Measurements from ENCODE around the gene PGA3.
"Not testable (repeated sequence)": the region's sequence is repeated elsewhere in the genome, so short reads cannot be mapped to it uniquely, and the experiment has no call there.

Gene PGA3

DNA sequence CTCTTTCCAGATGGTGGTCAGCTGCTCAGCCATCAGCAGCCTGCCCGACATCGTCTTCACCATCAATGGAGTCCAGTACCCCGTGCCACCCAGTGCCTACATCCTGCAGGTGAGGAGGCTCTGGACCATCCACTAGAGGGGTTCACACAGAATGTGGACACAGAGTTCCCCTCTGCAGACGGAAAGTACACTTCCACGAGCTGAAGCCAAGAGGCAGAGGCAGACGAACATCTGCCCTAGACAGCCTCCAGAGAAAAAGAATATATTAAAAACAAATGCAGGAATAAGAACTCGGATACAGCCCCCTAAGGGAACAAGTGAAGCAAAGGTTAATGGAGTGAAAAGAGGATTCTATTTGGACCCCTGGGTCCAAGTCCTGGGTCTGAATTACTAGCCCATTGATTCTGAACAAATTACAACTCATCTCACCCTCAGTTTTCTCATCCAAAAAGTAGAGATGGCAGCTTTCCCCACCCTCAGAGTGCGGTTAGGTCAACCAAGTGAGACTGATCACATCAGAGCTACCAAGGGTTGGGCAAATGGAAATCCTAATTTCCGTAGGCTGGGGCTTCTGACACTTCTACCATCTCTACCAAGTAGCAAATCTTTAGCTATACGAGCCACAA, 8.1 kb downstream of the PGA3 start:
- not testable (repeated sequence) for FAIRE-seq

DNA sequence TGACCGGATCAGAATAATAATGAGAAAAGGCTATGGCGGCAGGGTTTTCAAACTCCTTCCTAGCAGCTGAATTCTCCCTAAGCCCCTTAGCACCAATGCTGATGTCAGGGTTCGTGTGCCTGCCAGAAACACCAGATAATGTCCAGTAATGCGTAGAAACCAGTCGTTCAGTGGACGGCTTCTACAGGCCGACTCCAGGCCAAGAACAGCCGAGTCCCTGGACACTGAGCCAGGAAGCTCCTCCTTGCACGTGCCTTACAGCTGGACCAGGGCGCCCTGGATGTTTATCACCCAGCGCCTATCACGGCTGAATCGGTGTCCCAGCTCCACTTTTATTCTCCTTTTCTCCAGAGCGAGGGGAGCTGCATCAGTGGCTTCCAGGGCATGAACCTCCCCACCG, 8.9 kb downstream of the PGA3 start:
- not testable (repeated sequence) for FAIRE-seq

DNA sequence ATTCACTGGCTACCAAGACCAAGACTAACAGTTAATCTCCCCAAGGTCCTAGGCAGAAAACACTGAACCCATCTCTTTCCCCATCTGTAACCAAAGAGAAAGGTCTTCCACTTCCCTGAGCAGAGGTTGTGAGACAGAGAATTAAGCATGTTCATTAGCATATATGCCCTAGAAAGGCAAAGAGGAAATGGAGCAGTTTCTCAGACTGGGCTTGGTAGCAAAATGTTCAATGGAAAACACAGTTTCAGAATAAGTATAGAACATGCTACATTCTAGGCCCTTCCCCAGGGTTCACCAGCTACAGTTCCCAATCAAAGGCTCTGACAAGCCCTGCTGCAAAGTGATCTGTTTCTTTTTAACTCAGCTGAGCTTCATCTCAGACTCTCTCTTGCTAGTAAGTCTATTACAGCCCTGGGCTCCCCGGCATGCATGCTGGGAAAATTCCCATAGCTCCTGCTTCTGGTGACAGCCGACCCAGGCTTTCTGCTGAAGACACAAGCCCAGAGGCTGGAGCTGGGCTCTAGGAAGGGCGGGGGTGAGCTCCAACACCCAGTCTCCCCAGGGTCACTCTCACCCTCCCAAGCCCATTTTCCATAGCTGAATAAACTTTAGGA, 10.5 kb downstream of the PGA3 start:
- not testable (repeated sequence) for FAIRE-seq

DNA sequence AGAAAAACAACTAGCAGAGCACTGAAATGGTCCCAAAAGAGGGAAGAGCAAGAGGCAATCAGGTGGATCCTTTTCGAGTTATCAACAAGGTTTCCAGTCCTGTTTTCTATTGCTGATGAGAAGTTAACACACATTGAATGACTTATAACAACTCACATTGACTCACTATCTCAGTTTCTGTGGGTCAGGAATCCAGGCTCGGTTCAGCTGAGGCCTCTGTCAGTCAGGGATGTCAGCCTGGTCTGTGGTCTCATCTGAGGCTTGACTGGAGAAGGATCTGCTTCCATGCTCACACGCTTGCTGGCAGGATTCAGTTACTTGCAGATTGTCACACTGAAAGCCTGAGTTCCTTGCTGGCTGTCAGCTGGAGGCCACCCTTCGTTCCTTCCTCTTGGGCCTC, 15.0 kb downstream of the PGA3 start:
- not testable (repeated sequence) for FAIRE-seq

DNA sequence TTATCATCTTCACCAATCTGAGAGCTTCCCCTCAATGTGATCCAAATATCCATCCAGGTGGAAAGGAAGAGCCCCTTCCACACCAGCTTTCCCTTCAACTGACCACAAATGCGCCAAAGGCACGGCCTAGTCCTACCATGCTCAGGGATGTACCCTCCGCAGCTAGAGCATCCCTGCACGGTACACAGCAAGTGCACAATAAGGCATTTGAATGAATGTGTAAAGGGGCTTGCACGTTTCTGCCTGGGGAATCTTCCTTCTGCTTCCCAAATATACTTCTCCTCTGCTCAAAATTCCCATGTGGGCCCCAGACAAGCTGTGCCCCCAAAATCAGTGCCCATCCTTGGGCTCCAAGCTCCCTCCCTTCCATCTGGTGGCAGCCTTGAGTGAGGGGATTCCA, 15.7 kb downstream of the PGA3 start:
- FAIRE-seq = not testable (repeated sequence)

DNA sequence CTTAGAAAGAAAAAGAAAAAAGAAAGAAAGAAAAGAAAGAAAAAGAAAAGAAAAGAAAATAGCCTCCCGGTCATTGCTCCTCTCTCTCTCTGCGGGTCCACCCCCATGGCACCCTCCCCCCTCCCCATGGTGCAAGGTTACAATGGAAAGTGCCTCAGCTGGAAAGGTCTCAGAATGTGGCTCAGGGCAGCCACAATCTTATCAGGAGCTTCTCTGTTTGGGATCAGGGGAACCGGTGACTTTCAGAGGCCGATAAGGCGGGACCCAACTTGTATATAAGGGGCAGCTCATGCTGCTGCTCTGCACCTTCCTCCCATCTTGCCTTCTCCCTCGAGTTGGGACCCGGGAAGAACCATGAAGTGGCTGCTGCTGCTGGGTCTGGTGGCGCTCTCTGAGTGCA, 18.7 kb downstream of the PGA3 start, which contains the start of gene PGA4:
Gene PGA4 (plus strand): TSS at position 301 of the 400 bp plus-strand sequence. CDS start 54 bp downstream, at position 355.
- FAIRE-seq = not testable (repeated sequence)

DNA sequence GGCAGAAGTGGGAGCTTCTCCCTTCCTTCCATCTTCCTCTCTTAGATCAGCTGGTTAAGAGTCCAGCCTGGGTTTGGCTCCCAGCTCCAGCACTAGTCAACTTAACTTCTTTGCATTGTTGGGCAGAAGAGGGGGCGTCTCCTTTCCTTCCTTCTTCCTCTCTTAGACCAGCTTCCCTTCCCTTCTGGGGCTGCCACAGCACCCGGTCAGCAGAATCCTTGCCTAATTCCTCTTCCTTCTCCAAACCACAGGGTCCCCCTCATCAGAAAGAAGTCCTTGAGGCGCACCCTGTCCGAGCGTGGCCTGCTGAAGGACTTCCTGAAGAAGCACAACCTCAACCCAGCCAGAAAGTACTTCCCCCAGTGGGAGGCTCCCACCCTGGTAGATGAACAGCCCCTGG, 19.4 kb downstream of the PGA3 start:
- FAIRE-seq = not testable (repeated sequence)

DNA sequence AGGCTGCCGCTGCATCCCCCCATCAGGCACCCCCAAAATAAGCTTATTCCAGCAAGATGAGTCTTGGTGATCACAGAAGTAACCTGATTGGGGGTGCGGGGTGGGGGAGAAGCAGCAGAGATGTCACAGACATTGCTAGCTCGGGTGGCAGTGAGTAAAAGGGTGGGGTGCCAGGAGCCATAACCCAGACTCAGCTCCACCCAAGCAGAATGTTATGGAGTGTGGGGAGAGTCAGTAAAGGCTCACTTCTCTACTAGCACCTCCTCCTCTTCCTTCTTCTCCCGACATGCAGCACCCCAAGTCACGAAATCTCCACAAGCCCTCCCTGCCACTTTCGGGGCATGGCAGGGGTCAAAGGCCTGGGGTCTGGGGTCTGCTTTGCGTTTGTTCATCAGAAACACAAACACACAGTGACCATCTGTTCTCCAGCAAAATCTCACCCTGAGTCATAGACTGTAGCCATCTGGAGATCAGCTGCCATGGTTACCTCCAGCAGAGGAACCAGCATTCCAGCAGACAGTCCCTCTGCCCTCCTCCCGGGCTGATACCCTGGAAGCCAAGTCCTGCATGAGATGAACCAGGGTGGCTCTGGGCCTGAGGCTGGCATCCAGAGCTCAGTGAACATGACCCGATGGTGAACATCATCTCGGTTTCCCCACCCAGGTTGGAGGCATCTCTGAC, 23.3 kb downstream of the PGA3 start:
- not testable (repeated sequence) for FAIRE-seq

DNA sequence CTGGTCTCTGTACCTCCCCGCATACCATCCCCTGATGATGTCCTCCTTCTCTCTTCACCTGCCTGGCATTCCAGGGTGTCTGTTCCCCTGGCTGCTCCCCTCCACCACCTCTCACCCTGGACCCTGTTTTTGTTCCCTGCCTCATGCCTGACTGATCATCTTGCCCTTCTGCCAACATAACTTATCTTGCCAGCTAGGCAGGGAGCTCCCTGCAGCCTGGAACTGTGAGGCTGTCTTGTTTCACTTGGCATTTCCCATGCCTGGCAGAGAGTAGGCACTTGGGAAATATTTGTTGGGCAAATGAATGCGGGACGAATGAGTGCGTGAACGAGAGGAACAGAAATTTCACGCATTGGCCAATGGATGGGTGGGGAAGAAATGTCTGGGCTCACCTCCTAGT, 26.1 kb downstream of the PGA3 start:
- FAIRE-seq = not testable (repeated sequence)

DNA sequence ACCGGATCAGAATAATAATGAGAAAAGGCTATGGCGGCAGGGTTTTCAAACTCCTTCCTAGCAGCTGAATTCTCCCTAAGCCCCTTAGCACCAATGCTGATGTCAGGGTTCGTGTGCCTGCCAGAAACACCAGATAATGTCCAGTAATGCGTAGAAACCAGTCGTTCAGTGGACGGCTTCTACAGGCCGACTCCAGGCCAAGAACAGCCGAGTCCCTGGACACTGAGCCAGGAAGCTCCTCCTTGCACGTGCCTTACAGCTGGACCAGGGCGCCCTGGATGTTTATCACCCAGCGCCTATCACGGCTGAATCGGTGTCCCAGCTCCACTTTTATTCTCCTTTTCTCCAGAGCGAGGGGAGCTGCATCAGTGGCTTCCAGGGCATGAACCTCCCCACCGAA, 27.7 kb downstream of the PGA3 start:
- not testable (repeated sequence) for FAIRE-seq

DNA sequence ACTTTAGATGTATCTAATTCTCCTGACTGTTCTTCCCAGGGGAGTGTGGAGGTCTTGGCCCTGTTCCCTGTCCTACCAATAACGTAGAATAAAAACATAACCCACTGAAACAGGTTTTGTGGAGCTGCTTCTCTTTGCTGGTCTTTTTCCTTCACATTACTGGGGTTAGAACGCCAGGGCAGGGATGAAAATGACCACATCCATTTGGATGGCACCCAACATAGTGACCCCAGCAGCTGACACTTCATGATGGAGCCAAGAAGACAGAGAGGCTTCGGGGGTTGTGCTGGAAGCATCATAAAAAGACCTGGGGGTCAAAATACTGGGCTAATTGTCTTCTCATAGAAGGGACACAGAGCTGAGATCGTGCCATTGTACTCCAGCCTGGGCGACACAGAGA, 28.3 kb downstream of the PGA3 start:
- FAIRE-seq = not testable (repeated sequence)

DNA sequence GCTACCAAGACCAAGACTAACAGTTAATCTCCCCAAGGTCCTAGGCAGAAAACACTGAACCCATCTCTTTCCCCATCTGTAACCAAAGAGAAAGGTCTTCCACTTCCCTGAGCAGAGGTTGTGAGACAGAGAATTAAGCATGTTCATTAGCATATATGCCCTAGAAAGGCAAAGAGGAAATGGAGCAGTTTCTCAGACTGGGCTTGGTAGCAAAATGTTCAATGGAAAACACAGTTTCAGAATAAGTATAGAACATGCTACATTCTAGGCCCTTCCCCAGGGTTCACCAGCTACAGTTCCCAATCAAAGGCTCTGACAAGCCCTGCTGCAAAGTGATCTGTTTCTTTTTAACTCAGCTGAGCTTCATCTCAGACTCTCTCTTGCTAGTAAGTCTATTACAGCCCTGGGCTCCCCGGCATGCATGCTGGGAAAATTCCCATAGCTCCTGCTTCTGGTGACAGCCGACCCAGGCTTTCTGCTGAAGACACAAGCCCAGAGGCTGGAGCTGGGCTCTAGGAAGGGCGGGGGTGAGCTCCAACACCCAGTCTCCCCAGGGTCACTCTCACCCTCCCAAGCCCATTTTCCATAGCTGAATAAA, 29.3 kb downstream of the PGA3 start:
- FAIRE-seq = not testable (repeated sequence)

DNA sequence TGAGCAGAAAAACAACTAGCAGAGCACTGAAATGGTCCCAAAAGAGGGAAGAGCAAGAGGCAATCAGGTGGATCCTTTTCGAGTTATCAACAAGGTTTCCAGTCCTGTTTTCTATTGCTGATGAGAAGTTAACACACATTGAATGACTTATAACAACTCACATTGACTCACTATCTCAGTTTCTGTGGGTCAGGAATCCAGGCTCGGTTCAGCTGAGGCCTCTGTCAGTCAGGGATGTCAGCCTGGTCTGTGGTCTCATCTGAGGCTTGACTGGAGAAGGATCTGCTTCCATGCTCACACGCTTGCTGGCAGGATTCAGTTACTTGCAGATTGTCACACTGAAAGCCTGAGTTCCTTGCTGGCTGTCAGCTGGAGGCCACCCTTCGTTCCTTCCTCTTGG, 33.8 kb downstream of the PGA3 start:
- not testable (repeated sequence) for FAIRE-seq

DNA sequence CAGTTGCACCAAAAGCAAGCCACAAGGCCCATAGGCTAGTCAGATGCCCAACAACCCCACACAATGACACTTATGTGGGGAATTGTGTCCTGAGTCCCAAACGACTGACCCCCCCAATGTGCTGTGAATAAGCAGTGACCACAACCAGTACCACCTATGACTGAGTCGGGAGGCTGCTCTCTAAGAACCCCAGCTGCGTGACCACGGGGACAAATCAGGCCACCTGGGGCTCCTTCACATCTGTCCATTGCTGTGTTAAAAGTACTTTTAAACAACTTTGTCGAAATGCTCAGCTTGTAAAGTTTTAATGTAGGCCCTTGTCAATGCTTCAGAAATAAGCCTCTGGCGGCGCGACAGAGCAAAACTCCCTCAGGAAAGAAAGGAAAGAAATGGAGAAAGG, 37.0 kb downstream of the PGA3 start:
- not testable (repeated sequence) for FAIRE-seq

DNA sequence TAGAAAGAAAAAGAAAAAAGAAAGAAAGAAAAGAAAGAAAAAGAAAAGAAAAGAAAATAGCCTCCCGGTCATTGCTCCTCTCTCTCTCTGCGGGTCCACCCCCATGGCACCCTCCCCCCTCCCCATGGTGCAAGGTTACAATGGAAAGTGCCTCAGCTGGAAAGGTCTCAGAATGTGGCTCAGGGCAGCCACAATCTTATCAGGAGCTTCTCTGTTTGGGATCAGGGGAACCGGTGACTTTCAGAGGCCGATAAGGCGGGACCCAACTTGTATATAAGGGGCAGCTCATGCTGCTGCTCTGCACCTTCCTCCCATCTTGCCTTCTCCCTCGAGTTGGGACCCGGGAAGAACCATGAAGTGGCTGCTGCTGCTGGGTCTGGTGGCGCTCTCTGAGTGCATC, 37.6 kb downstream of the PGA3 start, which contains the start of gene PGA5:
Gene PGA5 (plus strand): TSS at position 301 of the 400 bp plus-strand sequence. CDS start 52 bp downstream, at position 353.
- FAIRE-seq = not testable (repeated sequence)

DNA sequence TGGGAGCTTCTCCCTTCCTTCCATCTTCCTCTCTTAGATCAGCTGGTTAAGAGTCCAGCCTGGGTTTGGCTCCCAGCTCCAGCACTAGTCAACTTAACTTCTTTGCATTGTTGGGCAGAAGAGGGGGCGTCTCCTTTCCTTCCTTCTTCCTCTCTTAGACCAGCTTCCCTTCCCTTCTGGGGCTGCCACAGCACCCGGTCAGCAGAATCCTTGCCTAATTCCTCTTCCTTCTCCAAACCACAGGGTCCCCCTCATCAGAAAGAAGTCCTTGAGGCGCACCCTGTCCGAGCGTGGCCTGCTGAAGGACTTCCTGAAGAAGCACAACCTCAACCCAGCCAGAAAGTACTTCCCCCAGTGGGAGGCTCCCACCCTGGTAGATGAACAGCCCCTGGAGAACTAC, 38.2 kb downstream of the PGA3 start:
- not testable (repeated sequence) for FAIRE-seq

DNA sequence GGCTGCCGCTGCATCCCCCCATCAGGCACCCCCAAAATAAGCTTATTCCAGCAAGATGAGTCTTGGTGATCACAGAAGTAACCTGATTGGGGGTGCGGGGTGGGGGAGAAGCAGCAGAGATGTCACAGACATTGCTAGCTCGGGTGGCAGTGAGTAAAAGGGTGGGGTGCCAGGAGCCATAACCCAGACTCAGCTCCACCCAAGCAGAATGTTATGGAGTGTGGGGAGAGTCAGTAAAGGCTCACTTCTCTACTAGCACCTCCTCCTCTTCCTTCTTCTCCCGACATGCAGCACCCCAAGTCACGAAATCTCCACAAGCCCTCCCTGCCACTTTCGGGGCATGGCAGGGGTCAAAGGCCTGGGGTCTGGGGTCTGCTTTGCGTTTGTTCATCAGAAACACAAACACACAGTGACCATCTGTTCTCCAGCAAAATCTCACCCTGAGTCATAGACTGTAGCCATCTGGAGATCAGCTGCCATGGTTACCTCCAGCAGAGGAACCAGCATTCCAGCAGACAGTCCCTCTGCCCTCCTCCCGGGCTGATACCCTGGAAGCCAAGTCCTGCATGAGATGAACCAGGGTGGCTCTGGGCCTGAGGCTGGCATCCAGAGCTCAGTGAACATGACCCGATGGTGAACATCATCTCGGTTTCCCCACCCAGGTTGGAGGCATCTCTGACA, 42.1 kb downstream of the PGA3 start:
- not testable (repeated sequence) for FAIRE-seq

DNA sequence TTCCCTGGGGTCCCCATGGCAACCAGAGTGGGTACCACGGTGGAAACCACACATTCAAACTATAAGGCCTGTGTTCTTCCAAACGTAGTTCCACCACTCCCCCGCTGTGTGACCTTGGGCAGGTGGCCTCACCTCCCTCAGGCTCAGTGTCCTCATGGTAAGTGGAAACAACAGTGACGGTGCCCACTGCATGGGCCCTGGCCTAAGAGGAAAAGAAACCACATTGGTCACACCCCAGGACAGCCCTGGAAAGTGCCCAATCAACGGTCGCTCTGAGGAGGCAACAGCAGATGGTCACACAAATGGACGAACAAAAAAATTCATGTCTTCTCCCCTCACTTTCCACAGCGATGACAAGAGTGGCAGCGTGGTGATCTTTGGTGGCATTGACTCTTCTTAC, 44.8 kb downstream of the PGA3 start:
- not testable (repeated sequence) for FAIRE-seq

DNA sequence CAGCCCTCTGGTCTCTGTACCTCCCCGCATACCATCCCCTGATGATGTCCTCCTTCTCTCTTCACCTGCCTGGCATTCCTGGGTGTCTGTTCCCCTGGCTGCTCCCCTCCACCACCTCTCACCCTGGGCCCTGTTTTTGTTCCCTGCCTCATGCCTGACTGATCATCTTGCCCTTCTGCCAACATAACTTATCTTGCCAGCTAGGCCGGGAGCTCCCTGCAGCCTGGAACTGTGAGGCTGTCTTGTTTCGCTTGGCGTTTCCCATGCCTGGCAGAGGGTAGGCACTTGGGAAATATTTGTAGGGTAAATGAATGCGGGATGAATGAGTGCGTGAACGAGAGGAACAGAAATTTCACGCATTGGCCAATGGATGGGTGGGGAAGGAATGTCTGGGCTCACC, 45.9 kb downstream of the PGA3 start:
- not testable (repeated sequence) for FAIRE-seq

DNA sequence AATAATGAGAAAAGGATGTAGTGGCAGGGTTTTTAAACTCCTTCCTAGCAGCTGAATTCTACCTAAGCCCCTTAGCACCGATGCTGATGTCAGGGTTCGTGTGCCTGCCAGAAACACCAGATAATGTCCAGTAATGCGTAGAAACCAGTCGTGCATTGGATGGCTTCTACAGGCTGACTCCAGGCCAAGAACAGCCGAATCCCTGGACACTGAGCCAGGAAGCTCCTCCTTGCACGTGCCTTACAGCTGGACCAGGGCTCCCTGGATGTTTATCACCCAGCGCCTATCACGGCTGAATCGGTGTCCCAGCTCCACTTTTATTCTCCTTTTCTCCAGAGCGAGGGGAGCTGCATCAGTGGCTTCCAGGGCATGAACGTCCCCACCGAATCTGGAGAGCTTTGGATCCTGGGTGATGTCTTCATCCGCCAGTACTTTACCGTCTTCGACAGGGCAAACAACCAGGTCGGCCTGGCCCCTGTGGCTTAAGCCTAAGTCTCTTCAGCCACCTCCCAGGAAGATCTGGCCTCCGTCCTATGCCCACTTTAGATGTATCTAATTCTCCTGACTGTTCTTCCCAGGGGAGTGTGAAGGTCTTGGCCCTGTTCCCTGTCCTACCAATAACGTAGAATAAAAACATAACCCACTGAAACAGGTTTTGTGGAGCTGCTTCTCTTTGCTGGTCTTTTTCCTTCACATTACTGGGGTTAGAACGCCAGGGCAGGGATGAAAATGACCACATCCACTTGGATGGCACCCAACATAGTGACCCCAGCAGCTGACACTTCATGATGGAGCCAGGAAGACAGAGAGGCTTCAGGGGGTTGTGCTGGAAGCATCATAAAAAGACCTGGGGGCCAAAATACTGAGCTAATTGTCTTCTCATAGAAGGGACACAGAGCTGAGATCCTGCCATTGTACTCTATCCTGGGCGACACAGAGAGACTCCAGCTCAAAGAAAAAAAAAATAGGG, 47.8 kb downstream of the PGA3 start:
- not testable (repeated sequence) for FAIRE-seq

DNA sequence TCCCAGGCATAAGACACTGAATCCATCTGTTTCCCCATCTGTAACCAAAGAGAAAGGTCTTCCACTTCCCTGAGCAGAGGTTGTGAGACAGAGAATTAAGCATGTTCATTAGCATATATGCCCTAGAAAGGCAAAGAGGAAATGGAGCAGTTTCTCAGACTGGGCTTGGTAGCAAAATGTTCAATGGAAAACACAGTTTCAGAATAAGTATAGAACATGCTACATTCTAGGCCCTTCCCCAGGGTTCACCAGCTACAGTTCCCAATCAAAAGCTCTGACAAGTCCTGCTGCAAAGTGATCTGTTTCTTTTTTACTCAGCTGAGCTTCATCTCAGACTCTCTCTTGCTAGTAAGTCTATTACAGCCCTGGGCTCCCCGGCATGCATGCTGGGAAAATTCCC, 49.0 kb downstream of the PGA3 start:
- not testable (repeated sequence) for FAIRE-seq

All from endometrium (tissue), 2 donors.